H9 (cell line): ENCODE results near the gene PPP2R2B. TPM values are rescaled to one million over a fixed set of nuclear protein-coding genes. Genes with fewer than 3 reads are reported as not detected.

Experiments used
- DNase-seq: peaks from one replicate; pipeline ENCODE4 v3.0.0-alpha.2; 2017
- H2AFZ ChIP-seq: one replicate; pipeline ENCODE4 v1.6.1; 2013; ENCODE audit warnings: mild to moderate bottlenecking, low read length, control low read depth, moderate library complexity
- H2AK5ac ChIP-seq: 2 replicates; pipeline ENCODE4 v1.6.1; 2013; ENCODE audit warnings: low read length, control low read depth, mixed read lengths; ENCODE audit not compliant: insufficient read length
- H2BK120ac ChIP-seq: one replicate; pipeline ENCODE4 v1.6.1; 2013; ENCODE audit warnings: low read depth, mild to moderate bottlenecking, low read length, control low read depth, inconsistent platforms; ENCODE audit not compliant: poor library complexity, severe bottlenecking
- H2BK12ac ChIP-seq: 2 replicates; pipeline ENCODE4 v1.6.1; 2013; ENCODE audit warnings: low read length, control low read depth, mixed read lengths, low read depth; ENCODE audit not compliant: insufficient read length
- H2BK15ac ChIP-seq: 2 replicates; pipeline ENCODE4 v1.6.1; 2013; ENCODE audit warnings: low read depth, low read length, control low read depth
- H2BK20ac ChIP-seq: one replicate; pipeline ENCODE4 v1.6.1; 2013; ENCODE audit warnings: low read depth, mild to moderate bottlenecking, low read length, control low read depth, inconsistent platforms; ENCODE audit not compliant: poor library complexity, severe bottlenecking
- H2BK5ac ChIP-seq: 2 replicates; pipeline ENCODE4 v1.6.1; 2013; ENCODE audit warnings: low read length, control low read depth, mixed read lengths; ENCODE audit not compliant: insufficient read length
- H3K14ac ChIP-seq: 2 replicates; pipeline ENCODE4 v1.6.1; 2013; ENCODE audit warnings: low read length, control low read depth; ENCODE audit not compliant: insufficient read depth
- H3K18ac ChIP-seq: 2 replicates; pipeline ENCODE4 v1.6.1; 2013; ENCODE audit warnings: low read depth, mild to moderate bottlenecking, mixed read lengths, low read length, control low read depth; ENCODE audit not compliant: insufficient read length
- H3K23ac ChIP-seq: 2 replicates; pipeline ENCODE4 v1.6.1; 2013; ENCODE audit warnings: low read length, control low read depth, mixed read lengths, low read depth; ENCODE audit not compliant: insufficient read length
- H3K23me2 ChIP-seq: 2 replicates; pipeline ENCODE4 v1.6.1; 2013; ENCODE audit warnings: low read depth, mild to moderate bottlenecking, mixed read lengths, low read length, control low read depth; ENCODE audit not compliant: insufficient read length, poor library complexity, severe bottlenecking
- H3K27ac ChIP-seq: 2 replicates; pipeline ENCODE4 v1.5.1; 2013; ENCODE audit warnings: low read length, control low read depth, mixed read lengths, low read depth; ENCODE audit not compliant: insufficient read length
- H3K27me3 ChIP-seq: 2 replicates; pipeline ENCODE4 v1.6.1; 2013; ENCODE audit warnings: low read length, control low read depth, inconsistent platforms; ENCODE audit not compliant: insufficient read depth
- H3K4ac ChIP-seq: 2 replicates; pipeline ENCODE4 v1.6.1; 2013; ENCODE audit warnings: low read depth, mild to moderate bottlenecking, control low read depth, inconsistent platforms, low read length, moderate library complexity
- H3K4me1 ChIP-seq: 2 replicates; pipeline ENCODE4 v1.6.1; 2013; ENCODE audit warnings: low read length, control low read depth, inconsistent platforms; ENCODE audit not compliant: insufficient read depth
- H3K4me2 ChIP-seq: 2 replicates; pipeline ENCODE4 v1.6.1; 2013; ENCODE audit warnings: low read length, control low read depth, mixed read lengths; ENCODE audit not compliant: insufficient read length, insufficient read depth
- H3K56ac ChIP-seq: 2 replicates; pipeline ENCODE4 v1.6.1; 2013; ENCODE audit warnings: low read depth, mild to moderate bottlenecking, mixed read lengths, low read length, control low read depth; ENCODE audit not compliant: insufficient read length
- H3K79me1 ChIP-seq: 2 replicates; pipeline ENCODE4 v1.6.1; 2013; ENCODE audit warnings: low read depth, mild to moderate bottlenecking, moderate library complexity, low read length, control low read depth, inconsistent platforms; ENCODE audit not compliant: insufficient read depth, poor library complexity, severe bottlenecking
- H3K79me2 ChIP-seq: 2 replicates; pipeline ENCODE4 v1.6.1; 2013; ENCODE audit warnings: low read length, control low read depth, inconsistent platforms; ENCODE audit not compliant: insufficient read depth
- H3K9ac ChIP-seq: 2 replicates; pipeline ENCODE4 v1.6.1; 2013; ENCODE audit warnings: low read length, control low read depth, mixed read lengths; ENCODE audit not compliant: insufficient read length; ENCODE audit errors: extremely low read depth
- H3K9me3 ChIP-seq: one replicate; pipeline ENCODE4 v1.6.1; 2013; ENCODE audit warnings: low read depth, low read length, inconsistent platforms; ENCODE audit not compliant: control insufficient read depth
- H3T11ph ChIP-seq: one replicate; pipeline ENCODE4 v1.6.1; 2013; ENCODE audit warnings: mild to moderate bottlenecking, low read length, control low read depth, inconsistent platforms
- H4K20me1 ChIP-seq: one replicate; pipeline ENCODE4 v1.6.1; 2013; ENCODE audit not compliant: control insufficient read depth, insufficient read length, insufficient read depth
- H4K5ac ChIP-seq: 2 replicates; pipeline ENCODE4 v1.6.1; 2013; ENCODE audit warnings: low read depth, mild to moderate bottlenecking, mixed read lengths, low read length, control low read depth; ENCODE audit not compliant: insufficient read length
- H4K8ac ChIP-seq: replicated peaks from 2 replicates; pipeline ENCODE4 v1.6.1; 2013; ENCODE audit warnings: low read length, control low read depth, mixed read lengths, low read depth; ENCODE audit not compliant: insufficient read length
- H4K91ac ChIP-seq: 2 replicates; pipeline ENCODE4 v1.6.1; 2013; ENCODE audit warnings: low read depth, mild to moderate bottlenecking, moderate library complexity, mixed read lengths, low read length, control low read depth; ENCODE audit not compliant: insufficient read length
- H3K27ac Mint-ChIP-seq, 3 experiments: 2 replicates in 2 of 3; 3 replicates in 1 of 3; pipeline ENCODE4 v1.8.0; 2020 to 2021; ENCODE audit warnings: mixed read lengths in 3 of 3, mild to moderate bottlenecking in 1 of 3, moderate library complexity in 1 of 3
- H3K27me3 Mint-ChIP-seq: 2 replicates; pipeline ENCODE4 v1.8.0; 2021; ENCODE audit warnings: low read depth, mild to moderate bottlenecking, moderate library complexity, mixed read lengths
- H3K36me3 Mint-ChIP-seq, 3 experiments: 2 replicates in 2 of 3; 3 replicates in 1 of 3; pipeline ENCODE4 v1.8.0; 2020 to 2021; ENCODE audit warnings: low read depth in 3 of 3, mixed read lengths in 3 of 3; ENCODE audit not compliant: insufficient read depth in 1 of 3
- H3K4me1 Mint-ChIP-seq, 2 experiments: 2 replicates each; pipeline ENCODE4 v1.8.0; 2020; ENCODE audit warnings: mixed read lengths in 2 of 2
- H3K4me3 Mint-ChIP-seq, 2 experiments: 2 replicates in 1 of 2; 3 replicates in 1 of 2; pipeline ENCODE4 v1.8.0; 2020 to 2021; ENCODE audit warnings: mild to moderate bottlenecking in 2 of 2, mixed read lengths in 2 of 2, moderate library complexity in 1 of 2
- H3K9me3 Mint-ChIP-seq, 2 experiments: 2 replicates in 1 of 2; 3 replicates in 1 of 2; pipeline ENCODE4 v1.8.0; 2020; ENCODE audit warnings: mild to moderate bottlenecking in 2 of 2, mixed read lengths in 2 of 2, moderate library complexity in 1 of 2
- WGBS: extraction: QIAGEN DNeasy Blood & Tissue Kit; methylation state at CpG from one replicate; pipeline ENCODE4 v1.1.7; 2013; ENCODE audit warnings: missing lambda C conversion rate, low lambda C conversion rate, mixed read lengths; ENCODE audit not compliant: insufficient read length; ENCODE audit errors: extremely low coverage; 5-methylcytosine and 5-hydroxymethylcytosine counted together
- total RNA-seq: library from RNA; stranded (reverse); gene quantifications from 2 replicates; pipeline ENCODE4 v1.2.1, GENCODE V29; 2021
- TF ChIP-seq, protein P1 (sequence below): fragments of 200-600 bp; sonication (generic); conservative IDR thresholded peaks from 3 replicates; pipeline ENCODE4 v1.8.0; 2021; ENCODE audit warnings: antibody characterized with exemption, mild to moderate bottlenecking

The PPP2R2B gene
- total RNA-seq, 1 experiment from 2014 or later = 14.3 TPM

GRCh38 chr5:146699664-146700418, 178.7 kb downstream of the PPP2R2B start:
- no CpG with 5 or more reads among the region's 6 CpGs for WGBS
- Histone ChIP-seq H3K4me2 (no peak overlapping the region), H3K56ac (no peak overlapping the region), H2AK5ac (no peak overlapping the region), H3T11ph (no peak overlapping the region), H3K4me1 (peaks cover 2% of the 10 kb centered on the region; the same call in 1 of the 2 replicates), H3K14ac (no peak overlapping the region), H2BK20ac (no peak overlapping the region), H3K23ac (no peak overlapping the region), H2BK5ac (no peak overlapping the region), H3K79me2 (no peaks in the 10 kb centered on the region), H4K91ac (no peak overlapping the region), H2AFZ (no peak overlapping the region), H3K27me3 (no peaks in the 10 kb centered on the region), H3K9ac (no peak overlapping the region), H3K18ac (no peak overlapping the region), H2BK15ac (no peak overlapping the region), H2BK12ac (no peak overlapping the region), H3K23me2 (no peaks in the 10 kb centered on the region), H4K5ac (no peak overlapping the region), H2BK120ac (no peak overlapping the region), H4K20me1 (no peaks in the 10 kb centered on the region), H4K8ac (no peak overlapping the region), H3K27ac (no peak overlapping the region), H3K79me1 (no peaks in the 10 kb centered on the region), H3K9me3 (no peaks in the 10 kb centered on the region), H3K4ac (no peak overlapping the region)
- H3K4me3 Mint-ChIP-seq = no peak overlapping the region
- TF ChIP-seq, protein P1, sequence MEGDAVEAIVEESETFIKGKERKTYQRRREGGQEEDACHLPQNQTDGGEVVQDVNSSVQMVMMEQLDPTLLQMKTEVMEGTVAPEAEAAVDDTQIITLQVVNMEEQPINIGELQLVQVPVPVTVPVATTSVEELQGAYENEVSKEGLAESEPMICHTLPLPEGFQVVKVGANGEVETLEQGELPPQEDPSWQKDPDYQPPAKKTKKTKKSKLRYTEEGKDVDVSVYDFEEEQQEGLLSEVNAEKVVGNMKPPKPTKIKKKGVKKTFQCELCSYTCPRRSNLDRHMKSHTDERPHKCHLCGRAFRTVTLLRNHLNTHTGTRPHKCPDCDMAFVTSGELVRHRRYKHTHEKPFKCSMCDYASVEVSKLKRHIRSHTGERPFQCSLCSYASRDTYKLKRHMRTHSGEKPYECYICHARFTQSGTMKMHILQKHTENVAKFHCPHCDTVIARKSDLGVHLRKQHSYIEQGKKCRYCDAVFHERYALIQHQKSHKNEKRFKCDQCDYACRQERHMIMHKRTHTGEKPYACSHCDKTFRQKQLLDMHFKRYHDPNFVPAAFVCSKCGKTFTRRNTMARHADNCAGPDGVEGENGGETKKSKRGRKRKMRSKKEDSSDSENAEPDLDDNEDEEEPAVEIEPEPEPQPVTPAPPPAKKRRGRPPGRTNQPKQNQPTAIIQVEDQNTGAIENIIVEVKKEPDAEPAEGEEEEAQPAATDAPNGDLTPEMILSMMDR = no peak
- peaks cover 0 to 13% (median 10%) of the 10 kb centered on the region in 3 experiments; a peak in 4 of 7 replicates for H3K36me3 Mint-ChIP-seq
- no peak for DNase-seq
- peak overlapping the region in 2 of 3 experiments; percentile 71 to 79; a peak in 3 of 7 replicates for H3K27ac Mint-ChIP-seq
- H3K27me3 Mint-ChIP-seq = no peaks in the 10 kb centered on the region
- peaks cover 31 to 33% of the 10 kb centered on the region in 2 experiments for H3K4me1 Mint-ChIP-seq
- no peaks in the 10 kb centered on the region for H3K9me3 Mint-ChIP-seq
